ENCODE results near the gene MYO18A. TPM values are rescaled to one million over a fixed set of nuclear protein-coding genes. Genes with fewer than 3 reads are reported as not detected.

Gene MYO18A
- total RNA-seq, 1 experiment from 2014 or later = 37.2 TPM

DNA sequence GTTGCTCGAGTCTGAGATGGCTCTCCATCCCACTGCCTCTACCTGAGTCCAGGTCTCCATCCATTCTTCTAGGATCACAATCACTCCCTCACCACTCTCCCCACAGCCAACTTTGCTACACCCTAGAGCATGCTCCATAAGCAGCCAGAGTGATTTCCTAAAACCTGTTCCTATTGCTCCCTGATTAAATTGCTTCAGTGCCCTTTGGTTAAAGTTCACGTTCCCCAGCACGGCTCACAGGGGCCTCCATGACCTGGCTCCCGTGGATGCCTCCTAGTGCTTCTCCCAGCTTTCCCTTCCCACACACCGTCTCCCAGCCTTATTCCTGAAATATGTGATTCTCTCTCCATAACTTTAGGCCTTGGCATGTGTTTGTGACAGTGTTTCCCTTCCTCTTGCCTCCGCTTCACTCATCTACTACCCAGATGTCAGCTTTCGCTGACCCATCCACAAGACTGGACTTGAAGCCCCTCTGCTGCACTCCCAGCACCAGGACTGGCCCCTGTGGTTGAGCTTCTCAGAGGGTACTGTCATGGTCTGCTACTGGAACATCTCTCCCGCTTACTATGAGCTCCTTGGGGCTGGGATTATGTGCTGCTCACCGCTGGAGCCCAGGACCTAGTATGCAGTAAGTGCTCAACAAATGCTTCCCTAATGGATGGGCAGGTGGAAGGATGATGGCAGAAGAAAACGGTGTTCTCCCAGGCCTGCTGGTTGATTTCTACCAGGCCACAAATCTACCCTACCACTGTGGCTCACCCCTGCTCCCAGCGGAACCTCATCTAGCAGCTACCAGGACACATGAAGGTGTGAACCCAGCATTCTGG, 17.9 kb downstream of the MYO18A start:
- no TSS peak for BruUV-seq (replicated peaks)
- POLR2A ChIA-PET = interaction anchor here (1.3 kb wide), 1 partner anchor 15 kb away, joined by 4 read pairs; no protein-coding TSS in a partner anchor
- peaks cover 9 to 13% of the 10 kb centered on the region in 2 experiments; a peak in 2 of 4 replicates for H3K36me3 ChIP-seq (ENCODE audit: control insufficient read depth in 1 of 2, insufficient read depth in 2 of 2, low read length in 2 of 2)
- H3K27ac ChIP-seq (ENCODE audit: low read depth, low read length) = no peak overlapping the region
- intact Hi-C loops (cut with micrococcal nuclease) = no loop called here
- no peaks in the 10 kb centered on the region for H3K27me3 ChIP-seq (ENCODE audit: insufficient read depth, low read length)
- H4K20me1 ChIP-seq (ENCODE audit: insufficient read depth) = no peaks in the 10 kb centered on the region
- H3K9me2 ChIP-seq (ENCODE audit: insufficient read depth) = no peaks in the 10 kb centered on the region
- DNase-seq (ENCODE audit: low read depth, low spot score) = no peak
- no peak overlapping the region for H2AFZ ChIP-seq (ENCODE audit: low read depth, low read length, poor library complexity, severe bottlenecking)
- H3K79me2 ChIP-seq (ENCODE audit: insufficient read depth, low read length) = peaks cover 26% of the 10 kb centered on the region
- H3K4me1 ChIP-seq (ENCODE audit: control insufficient read depth in 1 of 2, insufficient read depth in 2 of 2, low read length in 2 of 2) = peaks cover 24 to 25% of the 10 kb centered on the region in 2 experiments
- no peak overlapping the region for H3K4me2 ChIP-seq (ENCODE audit: low read length)
- CTCF ChIA-PET = no interaction called here
- no peaks in the 10 kb centered on the region for H3K9me3 ChIP-seq (ENCODE audit: control insufficient read depth in 1 of 2, insufficient read depth in 1 of 2, low read depth in 1 of 2, low read length in 2 of 2)
- no peak for ATAC-seq
- H3K4me3 ChIP-seq (replicated peaks in 1 of 2; ENCODE audit: low read depth in 1 of 2, low read length in 2 of 2) = no peak overlapping the region
- RAD21 ChIA-PET (ENCODE audit: low non-redundant PET in 1 of 2, low total read pairs in 2 of 2, uncharacterized antibody in 2 of 2, unreplicated experiment in 2 of 2) = no interaction called here
- TF ChIP-seq POLR2A (IDR thresholded peaks at IDR 0.05; ENCODE audit: borderline replicate concordance, extremely low read depth, insufficient read depth, insufficient read length) = no peak
- TF ChIP-seq, protein P1, sequence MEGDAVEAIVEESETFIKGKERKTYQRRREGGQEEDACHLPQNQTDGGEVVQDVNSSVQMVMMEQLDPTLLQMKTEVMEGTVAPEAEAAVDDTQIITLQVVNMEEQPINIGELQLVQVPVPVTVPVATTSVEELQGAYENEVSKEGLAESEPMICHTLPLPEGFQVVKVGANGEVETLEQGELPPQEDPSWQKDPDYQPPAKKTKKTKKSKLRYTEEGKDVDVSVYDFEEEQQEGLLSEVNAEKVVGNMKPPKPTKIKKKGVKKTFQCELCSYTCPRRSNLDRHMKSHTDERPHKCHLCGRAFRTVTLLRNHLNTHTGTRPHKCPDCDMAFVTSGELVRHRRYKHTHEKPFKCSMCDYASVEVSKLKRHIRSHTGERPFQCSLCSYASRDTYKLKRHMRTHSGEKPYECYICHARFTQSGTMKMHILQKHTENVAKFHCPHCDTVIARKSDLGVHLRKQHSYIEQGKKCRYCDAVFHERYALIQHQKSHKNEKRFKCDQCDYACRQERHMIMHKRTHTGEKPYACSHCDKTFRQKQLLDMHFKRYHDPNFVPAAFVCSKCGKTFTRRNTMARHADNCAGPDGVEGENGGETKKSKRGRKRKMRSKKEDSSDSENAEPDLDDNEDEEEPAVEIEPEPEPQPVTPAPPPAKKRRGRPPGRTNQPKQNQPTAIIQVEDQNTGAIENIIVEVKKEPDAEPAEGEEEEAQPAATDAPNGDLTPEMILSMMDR (IDR thresholded peaks at IDR 0.05 in 2 of 3, conservative IDR thresholded peaks at IDR 0.05 in 1 of 3; ENCODE audit: borderline replicate concordance in 1 of 3, insufficient read depth in 1 of 3, low read depth in 2 of 3, low read length in 2 of 3) = no peak
- no peak for TF ChIP-seq RAD21 (IDR thresholded peaks at IDR 0.05; ENCODE audit: low read depth)
- no peak for TF ChIP-seq ZNF274 (IDR thresholded peaks at IDR 0.05; ENCODE audit: low read depth, low read length)
- no peak for TF ChIP-seq SRF (IDR thresholded peaks at IDR 0.05; ENCODE audit: low read depth)
- TF ChIP-seq, protein P2, sequence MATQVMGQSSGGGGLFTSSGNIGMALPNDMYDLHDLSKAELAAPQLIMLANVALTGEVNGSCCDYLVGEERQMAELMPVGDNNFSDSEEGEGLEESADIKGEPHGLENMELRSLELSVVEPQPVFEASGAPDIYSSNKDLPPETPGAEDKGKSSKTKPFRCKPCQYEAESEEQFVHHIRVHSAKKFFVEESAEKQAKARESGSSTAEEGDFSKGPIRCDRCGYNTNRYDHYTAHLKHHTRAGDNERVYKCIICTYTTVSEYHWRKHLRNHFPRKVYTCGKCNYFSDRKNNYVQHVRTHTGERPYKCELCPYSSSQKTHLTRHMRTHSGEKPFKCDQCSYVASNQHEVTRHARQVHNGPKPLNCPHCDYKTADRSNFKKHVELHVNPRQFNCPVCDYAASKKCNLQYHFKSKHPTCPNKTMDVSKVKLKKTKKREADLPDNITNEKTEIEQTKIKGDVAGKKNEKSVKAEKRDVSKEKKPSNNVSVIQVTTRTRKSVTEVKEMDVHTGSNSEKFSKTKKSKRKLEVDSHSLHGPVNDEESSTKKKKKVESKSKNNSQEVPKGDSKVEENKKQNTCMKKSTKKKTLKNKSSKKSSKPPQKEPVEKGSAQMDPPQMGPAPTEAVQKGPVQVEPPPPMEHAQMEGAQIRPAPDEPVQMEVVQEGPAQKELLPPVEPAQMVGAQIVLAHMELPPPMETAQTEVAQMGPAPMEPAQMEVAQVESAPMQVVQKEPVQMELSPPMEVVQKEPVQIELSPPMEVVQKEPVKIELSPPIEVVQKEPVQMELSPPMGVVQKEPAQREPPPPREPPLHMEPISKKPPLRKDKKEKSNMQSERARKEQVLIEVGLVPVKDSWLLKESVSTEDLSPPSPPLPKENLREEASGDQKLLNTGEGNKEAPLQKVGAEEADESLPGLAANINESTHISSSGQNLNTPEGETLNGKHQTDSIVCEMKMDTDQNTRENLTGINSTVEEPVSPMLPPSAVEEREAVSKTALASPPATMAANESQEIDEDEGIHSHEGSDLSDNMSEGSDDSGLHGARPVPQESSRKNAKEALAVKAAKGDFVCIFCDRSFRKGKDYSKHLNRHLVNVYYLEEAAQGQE (IDR thresholded peaks at IDR 0.05; ENCODE audit: low read depth) = no peak
- no peak for TF ChIP-seq JUND (IDR thresholded peaks at IDR 0.05)
- TF ChIP-seq EGR1 (IDR thresholded peaks at IDR 0.05; ENCODE audit: low read depth) = no peak
- TF ChIP-seq SIN3A (IDR thresholded peaks at IDR 0.05; ENCODE audit: low read depth) = no peak
- TF ChIP-seq EZH2phosphoT487 (IDR thresholded peaks at IDR 0.05; ENCODE audit: borderline replicate concordance) = no peak
- TF ChIP-seq YY1 (IDR thresholded peaks at IDR 0.05; ENCODE audit: extremely low read depth, insufficient replicate concordance, low read depth, low read length) = no peak
- no peak for TF ChIP-seq ELF1 (IDR thresholded peaks at IDR 0.05; ENCODE audit: borderline replicate concordance, low read depth)
- TF ChIP-seq, protein P3, sequence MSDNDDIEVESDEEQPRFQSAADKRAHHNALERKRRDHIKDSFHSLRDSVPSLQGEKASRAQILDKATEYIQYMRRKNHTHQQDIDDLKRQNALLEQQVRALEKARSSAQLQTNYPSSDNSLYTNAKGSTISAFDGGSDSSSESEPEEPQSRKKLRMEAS (IDR thresholded peaks at IDR 0.05) = no peak
- no peak for TF ChIP-seq SP1 (IDR thresholded peaks at IDR 0.05; ENCODE audit: low read depth)
- no peak overlapping the region for H3K9ac ChIP-seq (ENCODE audit: low read length)

Measured in HCT116 (cell line).